ENCODE data around the gene KLRC4. TPM values are rescaled to one million over a fixed set of nuclear protein-coding genes. Genes with fewer than 3 reads are reported as not detected.
A peak's percentile ranks its signal among the peaks of the same experiment; 100 is the strongest.

KLRC4 gene
- total RNA-seq, 1 experiment from 2014 or later, result not detected

GRCh38 chr12:10362325-10362724, 47.2 kb downstream of the KLRC4 start:
- H3K79me2 ChIP-seq (ENCODE audit: low read depth), result no peaks in the 10 kb centered on the region
- no peaks in the 10 kb centered on the region; the same call in 1 of the 2 replicates for H3F3A ChIP-seq (ENCODE audit: insufficient read depth, low read depth)
- no peaks in the 10 kb centered on the region for H3K36me3 ChIP-seq (ENCODE audit: low read depth)
- no peaks in the 10 kb centered on the region for H3K9me2 ChIP-seq (ENCODE audit: insufficient read depth)
- no peak overlapping the region for H3K4me2 ChIP-seq
- no peaks in the 10 kb centered on the region for H4K20me1 ChIP-seq (ENCODE audit: insufficient read depth)
- no peaks in the 10 kb centered on the region for H3K9me3 ChIP-seq (ENCODE audit: insufficient read depth, low read depth)
- H3K27ac ChIP-seq, result no peak overlapping the region
- peak in 1 of 2 experiments; percentile 27 for DNase-seq
- CTCF ChIA-PET, result interaction anchor here (0.6 kb wide), 1 partner anchor 39 kb away, joined by 5 read pairs; no protein-coding TSS in a partner anchor
- intact Hi-C loops (cut with micrococcal nuclease; ENCODE audit: unreplicated experiment), result loop anchor here (10.0 kb wide), 1 partner anchor 392 kb away; no protein-coding TSS in a partner anchor
- no TSS peak for BruUV-seq (replicated peaks)
- H2AFZ ChIP-seq, result no peak overlapping the region
- TF ChIP-seq CTCF (conservative IDR thresholded peaks at IDR 0.05), result no peak
- TF ChIP-seq EZH2 (IDR thresholded peaks at IDR 0.05; ENCODE audit: low read depth), result no peak
- H3K4me3 ChIP-seq, result no peak overlapping the region
- POLR2A ChIA-PET (ENCODE audit: unreplicated experiment), result no interaction called here
- H3K4me1 ChIP-seq (replicated peaks; ENCODE audit: insufficient read depth), result peaks cover 30% of the 10 kb centered on the region
- no peaks in the 10 kb centered on the region for H3K27me3 ChIP-seq (ENCODE audit: insufficient read depth, low read depth)

GRCh38 chr12:10361622-10362021, 47.9 kb downstream of the KLRC4 start:
- POLR2A ChIA-PET (ENCODE audit: unreplicated experiment), result interaction anchor here (0.9 kb wide), 1 partner anchor 31 kb away, joined by 4 read pairs; no protein-coding TSS in a partner anchor
- H3K4me1 ChIP-seq (replicated peaks; ENCODE audit: insufficient read depth), result peaks cover 30% of the 10 kb centered on the region

GRCh38 chr12:10361084-10361483, 48.5 kb downstream of the KLRC4 start:
- TF ChIP-seq EZH2 (IDR thresholded peaks at IDR 0.05; ENCODE audit: low read depth) (no peak), CTCF (conservative IDR thresholded peaks at IDR 0.05) (no peak)

More at GRCh38 chr12:10361622-10362021, 47.9 kb downstream of the KLRC4 start:
- Histone ChIP-seq H3K4me3 (no peak overlapping the region), H3K27me3 (ENCODE audit: insufficient read depth, low read depth) (no peaks in the 10 kb centered on the region), H3K9me2 (ENCODE audit: insufficient read depth) (no peaks in the 10 kb centered on the region), H3K36me3 (ENCODE audit: low read depth) (no peaks in the 10 kb centered on the region), H3K4me2 (0 out of 2 replicates have a peak overlapping the region, but pooled peaks have one; percentile 3), H2AFZ (peak overlapping the region; percentile 40; the same call in 1 of the 2 replicates), H3K27ac (peak overlapping the region; percentile 32; the same call in 1 of the 2 replicates), H4K20me1 (ENCODE audit: insufficient read depth) (no peaks in the 10 kb centered on the region), H3F3A (ENCODE audit: insufficient read depth, low read depth) (no peaks in the 10 kb centered on the region; the same call in 1 of the 2 replicates), H3K79me2 (ENCODE audit: low read depth) (no peaks in the 10 kb centered on the region), H3K9me3 (ENCODE audit: insufficient read depth, low read depth) (no peaks in the 10 kb centered on the region)
- CTCF ChIA-PET, result interaction anchor here (0.6 kb wide), 1 partner anchor 379 kb away, joined by 3 read pairs; no protein-coding TSS in a partner anchor
- intact Hi-C loops (cut with micrococcal nuclease; ENCODE audit: unreplicated experiment), result loop anchor here (10.0 kb wide), 1 partner anchor 393 kb away; no protein-coding TSS in a partner anchor
- peak in 1 of 2 experiments; percentile 46 for DNase-seq
- no TSS peak for BruUV-seq (replicated peaks)
- TF ChIP-seq EZH2 (IDR thresholded peaks at IDR 0.05; ENCODE audit: low read depth) (no peak), CTCF (conservative IDR thresholded peaks at IDR 0.05) (no peak)

More at GRCh38 chr12:10361084-10361483, 48.5 kb downstream of the KLRC4 start:
- H4K20me1 ChIP-seq (ENCODE audit: insufficient read depth), result no peaks in the 10 kb centered on the region
- POLR2A ChIA-PET (ENCODE audit: unreplicated experiment), result interaction anchor here (0.6 to 0.9 kb wide), 2 partner anchors 31 to 379 kb away, joined by 4 to 6 read pairs; no protein-coding TSS in a partner anchor
- intact Hi-C loops (cut with micrococcal nuclease; ENCODE audit: unreplicated experiment), result loop anchor here (10.0 kb wide), 1 partner anchor 394 kb away; no protein-coding TSS in a partner anchor
- H3K4me3 ChIP-seq, result no peak overlapping the region
- H3K4me1 ChIP-seq (replicated peaks; ENCODE audit: insufficient read depth), result peaks cover 26% of the 10 kb centered on the region
- 0 out of 2 replicates have a peak overlapping the region, but pooled peaks have one; percentile 32 for H3K27ac ChIP-seq
- CTCF ChIA-PET, result interaction anchor here (0.6 kb wide), 1 partner anchor 380 kb away, joined by 3 read pairs; no protein-coding TSS in a partner anchor
- H3F3A ChIP-seq (ENCODE audit: insufficient read depth, low read depth), result no peaks in the 10 kb centered on the region; the same call in 1 of the 2 replicates
- no peaks in the 10 kb centered on the region for H3K27me3 ChIP-seq (ENCODE audit: insufficient read depth, low read depth)
- no peak overlapping the region for H3K4me2 ChIP-seq
- no TSS peak for BruUV-seq (replicated peaks)
- H3K36me3 ChIP-seq (ENCODE audit: low read depth), result no peaks in the 10 kb centered on the region
- peak overlapping the region; percentile 40; the same call in 1 of the 2 replicates for H2AFZ ChIP-seq
- no peaks in the 10 kb centered on the region for H3K9me3 ChIP-seq (ENCODE audit: insufficient read depth, low read depth)
- H3K9me2 ChIP-seq (ENCODE audit: insufficient read depth), result no peaks in the 10 kb centered on the region
- DNase-seq, result no peak
- H3K79me2 ChIP-seq (ENCODE audit: low read depth), result no peaks in the 10 kb centered on the region

All from PC-9 (cell line).